ENCODE measurements around the gene TTBK1. TPM values are rescaled to one million over a fixed set of nuclear protein-coding genes. Genes with fewer than 3 reads are reported as not detected.

TTBK1 gene
- total and polyA plus RNA-seq, 10 donors = 0.05 to 0.32 (median 0.09) TPM; not detected in 1

GRCh38 chr6:43222418-43223059 lies 20.7 kb upstream of the TTBK1 start:
- H3K27me3 ChIP-seq (replicated peaks in 1 of 7) = no peaks in the 10 kb centered on the region
- no peak for DNase-seq
- TF ChIP-seq POLR2A (IDR thresholded peaks at IDR 0.05) (no peak), POLR2AphosphoS5 (IDR thresholded peaks at IDR 0.05) (no peak), CTCF (IDR thresholded peaks at IDR 0.05 in 8 of 11, conservative IDR thresholded peaks at IDR 0.05 in 3 of 11) (no peak)
- intact Hi-C loops (cut with DNase I; ENCODE audit: low total_unique reads) = no loop called here
- no peaks in the 10 kb centered on the region for H3K9me3 ChIP-seq
- peaks cover 12 to 72% (median 29%) of the 10 kb centered on the region in 6 donors for H3K4me1 ChIP-seq
- peak overlapping the region in 3 of 8 donors; percentile 86 to 90 (median 87) for H3K27ac ChIP-seq
- 90 to 94% (median 91%) methylated on average over 15 of the region's 15 CpGs for WGBS, 5 donors
- H3K4me3 ChIP-seq = no peak overlapping the region
- H3K36me3 ChIP-seq = peaks cover 0 to 79% (median 20%) of the 10 kb centered on the region in 6 donors

GRCh38 chr6:43223175-43223574 lies 20.1 kb upstream of the TTBK1 start:
- peak overlapping the region in 6 of 8 donors; percentile 46 to 90 (median 86) for H3K27ac ChIP-seq
- peaks cover 0 to 73% (median 19%) of the 10 kb centered on the region in 6 donors for H3K36me3 ChIP-seq
- no peak for DNase-seq
- peaks cover 14 to 78% (median 35%) of the 10 kb centered on the region in 6 donors for H3K4me1 ChIP-seq
- intact Hi-C loops (cut with DNase I; ENCODE audit: low total_unique reads) = no loop called here
- WGBS, 5 donors = 88 to 94% (median 92%) methylated on average over 12 to 14 of the region's 14 CpGs
- TF ChIP-seq POLR2AphosphoS5 (IDR thresholded peaks at IDR 0.05) (peak in 1 of 3 donors; percentile 37), POLR2A (IDR thresholded peaks at IDR 0.05) (no peak)
- H3K9me3 ChIP-seq = no peaks in the 10 kb centered on the region
- H3K27me3 ChIP-seq (replicated peaks in 1 of 7) = no peaks in the 10 kb centered on the region
- no peak overlapping the region for H3K4me3 ChIP-seq

- no peaks in the 10 kb centered on the region for H3K27me3 ChIP-seq (replicated peaks in 1 of 7)
- peaks cover 16 to 86% (median 50%) of the 10 kb centered on the region in 6 donors for H3K4me1 ChIP-seq
- intact Hi-C loops (cut with DNase I; ENCODE audit: low total_unique reads) = no loop called here
- no peak for DNase-seq
- H3K27ac ChIP-seq = peak overlapping the region in 5 of 8 donors; percentile 7 to 90 (median 87)
- TF ChIP-seq POLR2AphosphoS5 (IDR thresholded peaks at IDR 0.05) = no peak
- no peak for TF ChIP-seq POLR2A (IDR thresholded peaks at IDR 0.05)
- TF ChIP-seq CTCF (IDR thresholded peaks at IDR 0.05 in 8 of 11, conservative IDR thresholded peaks at IDR 0.05 in 3 of 11) = no peak
- H3K9me3 ChIP-seq = no peaks in the 10 kb centered on the region
- no peak overlapping the region for H3K4me3 ChIP-seq
- H3K36me3 ChIP-seq = peaks cover 0 to 43% (median 8%) of the 10 kb centered on the region in 6 donors
- 84 to 91% (median 89%) methylated on average over 6 to 11 of the region's 11 CpGs for WGBS, 5 donors
Measured at GRCh38 chr6:43226192-43226851, 17.0 kb upstream of the TTBK1 start.

GRCh38 chr6:43228951-43229802 lies 14.1 kb upstream of the TTBK1 start, which contains the start of gene DNPH1:
Gene DNPH1, minus strand, starts transcription at chr6:43229481. Its CDS starts 25 bp downstream, at chr6:43229456.
- peak within 1 kb of the TSS; percentile 55 to 77 (median 64) for H3K4me3 ChIP-seq
- TF ChIP-seq CTCF (IDR thresholded peaks at IDR 0.05 in 8 of 11, conservative IDR thresholded peaks at IDR 0.05 in 3 of 11) (peak; percentile 46 to 99 (median 94)), POLR2AphosphoS5 (IDR thresholded peaks at IDR 0.05) (peak; percentile 54 to 77 (median 76)), POLR2A (IDR thresholded peaks at IDR 0.05) (no peak)
- H3K4me1 ChIP-seq = peaks cover 14 to 58% (median 36%) of the 10 kb centered on the region in 6 donors
- peaks cover 0 to 14% (median 0%) of the 10 kb centered on the region in 6 donors for H3K36me3 ChIP-seq
- H3K27me3 ChIP-seq (replicated peaks in 1 of 7) = no peaks in the 10 kb centered on the region
- DNase-seq = peak; percentile 95
- H3K9me3 ChIP-seq = no peaks in the 10 kb centered on the region
- intact Hi-C loops (cut with DNase I; ENCODE audit: low total_unique reads) = no loop called here
- H3K27ac ChIP-seq = peak within 1 kb of the TSS; percentile 48 to 85 (median 80)
- WGBS, 5 donors = 2 to 6% (median 2%) methylated on average over 24 to 82 of the region's 82 CpGs
